SU-DHL-6 (cell line): ENCODE results near the gene MS4A12.
"Not testable (repeated sequence)": the region's sequence is repeated elsewhere in the genome, so short reads cannot be mapped to it uniquely, and the experiment has no call there.

Source experiments
- H2AFZ ChIP-seq: fragments of 200-600 bp; sonication (generic); 2 replicates; pipeline ENCODE4 v1.6.1; 2014; ENCODE audit warnings: low read depth, mild to moderate bottlenecking, moderate library complexity, mixed read lengths, antibody characterized with exemption, low read length; ENCODE audit not compliant: severe bottlenecking
- H3F3A ChIP-seq: fragments of 200-600 bp; shearing (Covaris generic); 2 replicates; pipeline ENCODE4 v1.6.0; 2016; ENCODE audit warnings: antibody characterized with exemption, mild to moderate bottlenecking; ENCODE audit not compliant: insufficient read depth
- H3K27ac ChIP-seq: fragments of 200-600 bp; sonication (generic); 2 replicates; pipeline ENCODE4 v1.5.1; 2016; ENCODE audit warnings: low read depth, mild to moderate bottlenecking, low read length, moderate library complexity, mixed read lengths
- H3K27me3 ChIP-seq: fragments of 200-600 bp; sonication (generic), shearing (Covaris generic); 2 replicates; pipeline ENCODE4 v1.6.0; 2014; ENCODE audit warnings: mild to moderate bottlenecking, low read length
- H3K36me3 ChIP-seq: fragments of 200-600 bp; sonication (generic); 2 replicates; pipeline ENCODE4 v1.6.1; 2014; ENCODE audit warnings: mild to moderate bottlenecking, low read length, mixed read lengths
- H3K4me2 ChIP-seq: fragments of 300-600, 200-600 bp; shearing (Covaris generic), sonication (generic); 2 replicates; pipeline ENCODE4 v1.6.0; 2014; ENCODE audit warnings: low read length, low read depth, mild to moderate bottlenecking; ENCODE audit not compliant: poor library complexity, severe bottlenecking
- H3K4me3 ChIP-seq: fragments of 200-600 bp; sonication (generic); 2 replicates; pipeline ENCODE4 v1.5.1; 2014; ENCODE audit warnings: antibody characterized with exemption, low read length, mild to moderate bottlenecking, mixed read lengths; ENCODE audit not compliant: insufficient read depth, poor library complexity, severe bottlenecking
- H3K79me2 ChIP-seq: fragments of 200-600 bp; sonication (generic); 2 replicates; pipeline ENCODE4 v1.6.1; 2014; ENCODE audit warnings: mild to moderate bottlenecking, low read length, moderate library complexity; ENCODE audit not compliant: insufficient read depth
- H3K9ac ChIP-seq: fragments of 200-600 bp; sonication (generic); 2 replicates; pipeline ENCODE4 v1.7.0; 2014; ENCODE audit warnings: mild to moderate bottlenecking, low read length
- H3K9me2 ChIP-seq: fragments of 200-600 bp; sonication (generic); replicated peaks from 2 replicates; pipeline ENCODE4 v1.6.1; 2014; ENCODE audit warnings: low read length; ENCODE audit not compliant: insufficient read depth
- H3K9me3 ChIP-seq: fragments of 200-600 bp; sonication (generic); 2 replicates; pipeline ENCODE4 v1.6.1; 2014; ENCODE audit warnings: low read length, mixed read lengths; ENCODE audit not compliant: insufficient read depth
- H4K20me1 ChIP-seq: fragments of 200-600 bp; sonication (generic); 2 replicates; pipeline ENCODE4 v1.6.1; 2014; ENCODE audit warnings: low read depth, mild to moderate bottlenecking, antibody characterized with exemption, low read length, moderate library complexity, mixed read lengths
- EZH2phosphoT487 ChIP-seq: fragments of 200-600 bp; sonication (generic), shearing (Covaris generic); conservative IDR thresholded peaks from 2 replicates; pipeline ENCODE4 v1.6.1; 2018; ENCODE audit warnings: mild to moderate bottlenecking, antibody characterized with exemption, low read length, moderate library complexity, mixed read lengths
- TF ChIP-seq, protein P1 (sequence below): fragments of 200-600 bp; sonication (generic); IDR thresholded peaks from one replicate; pipeline ENCODE4 v1.5.1; 2017; ENCODE audit warnings: antibody characterized with exemption, mild to moderate bottlenecking, low read length, moderate library complexity; ENCODE audit not compliant: insufficient read depth, poor library complexity, severe bottlenecking

MS4A12 gene, protein sequence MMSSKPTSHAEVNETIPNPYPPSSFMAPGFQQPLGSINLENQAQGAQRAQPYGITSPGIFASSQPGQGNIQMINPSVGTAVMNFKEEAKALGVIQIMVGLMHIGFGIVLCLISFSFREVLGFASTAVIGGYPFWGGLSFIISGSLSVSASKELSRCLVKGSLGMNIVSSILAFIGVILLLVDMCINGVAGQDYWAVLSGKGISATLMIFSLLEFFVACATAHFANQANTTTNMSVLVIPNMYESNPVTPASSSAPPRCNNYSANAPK

DNA sequence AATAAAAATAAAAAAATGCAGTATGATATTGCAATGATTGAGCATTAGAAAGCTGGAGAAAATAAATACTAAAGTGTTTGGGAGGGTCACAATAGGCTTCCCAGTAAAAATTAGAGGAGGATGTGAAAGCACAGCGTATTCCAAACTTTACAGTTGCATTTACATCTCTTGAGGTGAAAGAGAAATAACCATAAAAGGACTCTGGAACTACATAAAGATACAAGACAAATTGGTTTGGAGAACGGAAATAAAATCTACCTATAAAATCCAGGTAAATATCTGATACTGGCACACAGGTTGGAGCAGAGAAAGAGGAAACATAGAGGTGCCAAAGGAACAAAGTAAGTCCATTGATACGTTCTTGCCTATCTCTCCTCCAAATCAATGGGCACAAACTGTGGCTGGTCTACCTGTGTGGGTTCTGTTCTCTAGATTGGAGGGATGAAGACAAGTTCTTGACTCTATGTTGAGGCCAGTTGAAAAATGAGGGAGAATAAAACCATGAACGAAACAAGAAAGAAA is at the start of gene MS4A12:
TSS of gene MS4A12 (plus strand) at position 291 of the 522 bp plus-strand sequence. CDS start 4,541 bp downstream, outside the sequence.
- no peaks in the 10 kb centered on the region for H3K36me3 ChIP-seq
- H3K9ac ChIP-seq, result no peak within 1 kb of the TSS
- no peaks in the 10 kb centered on the region for H3K9me2 ChIP-seq
- H3K79me2 ChIP-seq, result no peaks in the 10 kb centered on the region
- no peaks in the 10 kb centered on the region for H4K20me1 ChIP-seq
- no peak within 1 kb of the TSS for H3K4me3 ChIP-seq
- H3K9me3 ChIP-seq, result no peaks in the 10 kb centered on the region
- no peak within 1 kb of the TSS for H2AFZ ChIP-seq
- no peak within 1 kb of the TSS for H3K27ac ChIP-seq
- no peaks in the 10 kb centered on the region for H3K27me3 ChIP-seq
- H3K4me2 ChIP-seq, result no peak within 1 kb of the TSS
- no peak for TF ChIP-seq EZH2phosphoT487
- TF ChIP-seq, protein P1, sequence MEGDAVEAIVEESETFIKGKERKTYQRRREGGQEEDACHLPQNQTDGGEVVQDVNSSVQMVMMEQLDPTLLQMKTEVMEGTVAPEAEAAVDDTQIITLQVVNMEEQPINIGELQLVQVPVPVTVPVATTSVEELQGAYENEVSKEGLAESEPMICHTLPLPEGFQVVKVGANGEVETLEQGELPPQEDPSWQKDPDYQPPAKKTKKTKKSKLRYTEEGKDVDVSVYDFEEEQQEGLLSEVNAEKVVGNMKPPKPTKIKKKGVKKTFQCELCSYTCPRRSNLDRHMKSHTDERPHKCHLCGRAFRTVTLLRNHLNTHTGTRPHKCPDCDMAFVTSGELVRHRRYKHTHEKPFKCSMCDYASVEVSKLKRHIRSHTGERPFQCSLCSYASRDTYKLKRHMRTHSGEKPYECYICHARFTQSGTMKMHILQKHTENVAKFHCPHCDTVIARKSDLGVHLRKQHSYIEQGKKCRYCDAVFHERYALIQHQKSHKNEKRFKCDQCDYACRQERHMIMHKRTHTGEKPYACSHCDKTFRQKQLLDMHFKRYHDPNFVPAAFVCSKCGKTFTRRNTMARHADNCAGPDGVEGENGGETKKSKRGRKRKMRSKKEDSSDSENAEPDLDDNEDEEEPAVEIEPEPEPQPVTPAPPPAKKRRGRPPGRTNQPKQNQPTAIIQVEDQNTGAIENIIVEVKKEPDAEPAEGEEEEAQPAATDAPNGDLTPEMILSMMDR, result no peak
- peaks cover under 1% of the 10 kb centered on the region; the same call in 1 of the 2 replicates for H3F3A ChIP-seq

DNA sequence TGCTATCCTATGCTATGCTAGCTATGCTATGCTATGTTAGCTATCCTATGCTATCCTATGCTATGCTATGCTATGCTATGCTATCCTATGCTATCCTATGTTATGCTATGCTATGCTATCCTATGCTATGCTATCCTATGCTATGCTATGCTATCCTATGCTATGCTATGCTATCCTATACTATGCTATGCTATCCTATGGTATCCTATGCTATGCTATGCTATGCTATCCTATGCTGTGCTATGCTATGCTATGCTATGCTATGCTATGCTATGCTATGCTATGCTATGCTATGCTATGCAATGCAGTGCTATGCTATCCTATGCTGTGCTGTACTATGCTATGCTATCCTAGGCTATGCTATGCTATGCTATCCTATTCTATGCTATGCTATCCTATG is 45.5 kb upstream of the MS4A12 start:
- Histone ChIP-seq H3K4me2 (peak overlapping the region; percentile 99), H3K79me2 (no peaks in the 10 kb centered on the region), H3K36me3 (no peaks in the 10 kb centered on the region), H3K27ac (peak overlapping the region; percentile 86), H3K9me3 (no peaks in the 10 kb centered on the region), H4K20me1 (no peaks in the 10 kb centered on the region), H3F3A (peaks cover 42% of the 10 kb centered on the region), H3K9ac (peak overlapping the region; percentile 70), H2AFZ (no peak overlapping the region), H3K9me2 (no peaks in the 10 kb centered on the region), H3K4me3 (peak overlapping the region; percentile 37), H3K27me3 (no peaks in the 10 kb centered on the region)
- TF ChIP-seq, protein P1, result no peak
- TF ChIP-seq EZH2phosphoT487, result no peak

DNA sequence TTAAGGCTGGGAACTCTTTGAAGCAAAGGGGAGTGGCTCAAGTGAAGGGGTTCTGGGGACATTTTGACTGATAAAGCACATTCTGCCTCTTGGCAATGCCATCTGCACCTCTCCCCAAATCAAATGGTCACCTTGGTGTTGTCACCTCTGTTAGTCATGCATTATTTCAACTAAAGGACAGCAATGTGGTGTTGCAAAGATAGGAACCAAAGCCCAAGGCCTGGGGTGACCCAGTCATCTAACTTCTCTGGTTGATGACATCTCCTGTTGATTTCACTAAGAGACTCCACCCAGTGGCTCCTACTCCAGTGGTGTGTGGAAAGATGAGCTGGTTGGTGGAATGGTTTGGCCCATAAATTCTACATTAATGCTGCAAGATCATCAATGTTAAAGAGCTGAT is 44.7 kb upstream of the MS4A12 start:
- Histone ChIP-seq H4K20me1 (no peaks in the 10 kb centered on the region), H3F3A (peaks cover 34% of the 10 kb centered on the region), H3K4me3 (no peak overlapping the region), H3K9ac (no peak overlapping the region), H3K79me2 (no peaks in the 10 kb centered on the region), H3K27me3 (no peaks in the 10 kb centered on the region), H3K36me3 (no peaks in the 10 kb centered on the region), H3K4me2 (peak overlapping the region; percentile 99), H3K9me2 (no peaks in the 10 kb centered on the region), H2AFZ (no peak overlapping the region), H3K9me3 (no peaks in the 10 kb centered on the region), H3K27ac (peak overlapping the region; percentile 86; the same call in 1 of the 2 replicates)
- no peak for TF ChIP-seq EZH2phosphoT487
- TF ChIP-seq, protein P1, result no peak

DNA sequence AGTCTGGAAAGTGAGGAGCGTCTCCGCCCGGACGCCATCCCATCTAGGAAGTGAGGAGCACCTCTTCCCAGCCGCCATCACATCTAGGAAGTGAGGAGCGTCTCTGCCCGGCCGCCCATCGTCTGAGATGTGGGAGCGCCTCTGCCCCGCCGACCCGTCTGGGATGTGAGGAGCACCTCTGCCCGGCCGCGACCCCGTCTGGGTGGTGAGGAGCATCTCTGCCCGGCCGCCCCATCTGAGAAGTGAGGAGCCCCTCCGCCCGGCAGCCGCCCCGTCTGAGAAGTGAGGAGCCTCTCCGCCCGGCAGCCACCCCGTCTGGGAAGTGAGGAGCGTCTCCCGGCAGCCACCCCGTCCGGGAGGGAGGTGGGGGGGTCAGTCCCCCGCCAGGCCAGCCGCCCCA is 41.4 kb upstream of the MS4A12 start:
- not testable (repeated sequence) for H3K79me2 ChIP-seq, H2AFZ ChIP-seq, H3K9me3 ChIP-seq, H3K4me3 ChIP-seq, H3K9me2 ChIP-seq, H3K9ac ChIP-seq, H3K27me3 ChIP-seq, H3K27ac ChIP-seq, H4K20me1 ChIP-seq, H3K36me3 ChIP-seq, H3K4me2 ChIP-seq
- H3F3A ChIP-seq, result peaks cover 47% of the 10 kb centered on the region
